ENCODE data around the gene RGS6. TPM values are rescaled to one million over a fixed set of nuclear protein-coding genes. Genes with fewer than 3 reads are reported as not detected.

RGS6 gene
- total RNA-seq, 1 donor from 2014 or later = 0.24 TPM

- H3K4me1 Mint-ChIP-seq (ENCODE audit: unreplicated experiment) = no peaks in the 10 kb centered on the region
- H3K4me3 Mint-ChIP-seq (ENCODE audit: unreplicated experiment) = no peak overlapping the region
- DNase-seq (ENCODE audit: extremely low spot score, unreplicated experiment) = no peak
- peaks cover 12% of the 10 kb centered on the region for H3K27me3 Mint-ChIP-seq (ENCODE audit: unreplicated experiment)
- H3K36me3 Mint-ChIP-seq (ENCODE audit: unreplicated experiment) = no peaks in the 10 kb centered on the region
- H3K27ac Mint-ChIP-seq (ENCODE audit: unreplicated experiment) = no peak overlapping the region
- no peak for TF ChIP-seq CTCF (IDR thresholded peaks at IDR 0.05)
- H3K9me3 Mint-ChIP-seq (ENCODE audit: unreplicated experiment) = no peaks in the 10 kb centered on the region
These were observed 512.5 kb downstream of the RGS6 start for GRCh38 chr14:72444701-72445100.

- Mint-ChIP-seq H3K4me1 (ENCODE audit: unreplicated experiment) (no peaks in the 10 kb centered on the region), H3K36me3 (ENCODE audit: unreplicated experiment) (no peaks in the 10 kb centered on the region), H3K27ac (ENCODE audit: unreplicated experiment) (no peak overlapping the region), H3K27me3 (ENCODE audit: unreplicated experiment) (peaks cover 10% of the 10 kb centered on the region), H3K4me3 (ENCODE audit: unreplicated experiment) (no peak overlapping the region), H3K9me3 (ENCODE audit: unreplicated experiment) (no peaks in the 10 kb centered on the region)
- no peak for TF ChIP-seq CTCF (IDR thresholded peaks at IDR 0.05)
- no peak for DNase-seq (ENCODE audit: extremely low spot score, unreplicated experiment)
These were observed 516.0 kb downstream of the RGS6 start for GRCh38 chr14:72448212-72448611.

GRCh38 chr14:72450473-72451044 lies 518.3 kb downstream of the RGS6 start:
- no peak overlapping the region for H3K4me3 Mint-ChIP-seq (ENCODE audit: unreplicated experiment)
- H3K4me1 Mint-ChIP-seq (ENCODE audit: unreplicated experiment) = no peaks in the 10 kb centered on the region
- no peaks in the 10 kb centered on the region for H3K36me3 Mint-ChIP-seq (ENCODE audit: unreplicated experiment)
- H3K27me3 Mint-ChIP-seq (ENCODE audit: unreplicated experiment) = peaks cover 25% of the 10 kb centered on the region
- TF ChIP-seq CTCF (IDR thresholded peaks at IDR 0.05) = no peak
- no peaks in the 10 kb centered on the region for H3K9me3 Mint-ChIP-seq (ENCODE audit: unreplicated experiment)
- DNase-seq (ENCODE audit: extremely low spot score, unreplicated experiment) = no peak
- no peak overlapping the region for H3K27ac Mint-ChIP-seq (ENCODE audit: unreplicated experiment)

- H3K27me3 Mint-ChIP-seq (ENCODE audit: unreplicated experiment) = peaks cover 25% of the 10 kb centered on the region
- H3K36me3 Mint-ChIP-seq (ENCODE audit: unreplicated experiment) = no peaks in the 10 kb centered on the region
- no peak overlapping the region for H3K27ac Mint-ChIP-seq (ENCODE audit: unreplicated experiment)
- no peak overlapping the region for H3K4me3 Mint-ChIP-seq (ENCODE audit: unreplicated experiment)
- no peak for TF ChIP-seq CTCF (IDR thresholded peaks at IDR 0.05)
- no peaks in the 10 kb centered on the region for H3K9me3 Mint-ChIP-seq (ENCODE audit: unreplicated experiment)
- DNase-seq (ENCODE audit: extremely low spot score, unreplicated experiment) = no peak
- no peaks in the 10 kb centered on the region for H3K4me1 Mint-ChIP-seq (ENCODE audit: unreplicated experiment)
These were observed 519.1 kb downstream of the RGS6 start for GRCh38 chr14:72451054-72451972.

- no peak for TF ChIP-seq CTCF (IDR thresholded peaks at IDR 0.05)
- H3K27ac Mint-ChIP-seq (ENCODE audit: unreplicated experiment) = no peak overlapping the region
- no peaks in the 10 kb centered on the region for H3K36me3 Mint-ChIP-seq (ENCODE audit: unreplicated experiment)
- peaks cover 28% of the 10 kb centered on the region for H3K27me3 Mint-ChIP-seq (ENCODE audit: unreplicated experiment)
- H3K4me1 Mint-ChIP-seq (ENCODE audit: unreplicated experiment) = no peaks in the 10 kb centered on the region
- DNase-seq (ENCODE audit: extremely low spot score, unreplicated experiment) = no peak
- no peak overlapping the region for H3K4me3 Mint-ChIP-seq (ENCODE audit: unreplicated experiment)
- H3K9me3 Mint-ChIP-seq (ENCODE audit: unreplicated experiment) = no peaks in the 10 kb centered on the region
These were observed 520.5 kb downstream of the RGS6 start for GRCh38 chr14:72452774-72453173.

All from osteocyte (in vitro differentiated cells).